T-cell (primary cell): ENCODE results near the gene NCDN. TPM values are rescaled to one million over a fixed set of nuclear protein-coding genes. Genes with fewer than 3 reads are reported as not detected.

Experiments
- ATAC-seq, 4 experiments: fragments of 200-7000 bp in 3 of 4; fragments of 150-1000 bp in 1 of 4; cut with Tn5 transposase; replicated peaks in 1 of 4; 1 replicate in 3 of 4; 2 replicates in 1 of 4; pipeline ENCODE4 v1.10.0; 2021; ENCODE audit warnings: moderate library complexity in 3 of 4, mild to moderate bottlenecking in 2 of 4, moderate number of reproducible peaks in 1 of 4
- CTCF ChIA-PET, 2 donors: fragments of 300-600 bp; sonication (Branson Sonifier 250); formaldehyde crosslinking; loops; one replicate each; lab custom pipeline; 2022; ENCODE audit warnings: antibody characterized with exemption in 2 of 2; lab: Charles Lee
- POLR2A ChIA-PET, 2 donors: fragments of 300-600 bp; sonication (Branson Sonifier 250); formaldehyde crosslinking; loops; one replicate each; lab custom pipeline; 2022; ENCODE audit warnings: antibody characterized with exemption in 2 of 2; lab: Charles Lee
- DNase-seq, 35 experiments: peaks; one replicate each; pipeline versions ENCODE4 v3.0.0 to v3.0.0-alpha.2; 2013 to 2023
- H3K27ac ChIP-seq: one replicate; pipeline ENCODE4 v1.5.1; 2013; ENCODE audit warnings: low read length
- H3K27me3 ChIP-seq, 2 experiments: replicated peaks in 1 of 2; 1 replicate in 1 of 2; 2 replicates in 1 of 2; pipeline versions ENCODE4 v1.6.1 to v1.7.0; 2013; ENCODE audit warnings: low read length in 1 of 2, mixed read lengths in 1 of 2; ENCODE audit not compliant: control insufficient read depth in 2 of 2, insufficient read depth in 2 of 2; ENCODE audit errors: extremely low read depth in 1 of 2
- H3K36me3 ChIP-seq, 2 donors: 1 replicate in 1 of 2; 2 replicates in 1 of 2; pipeline versions ENCODE4 v1.6.1 to v1.7.0; 2013; ENCODE audit warnings: low read length in 1 of 2; ENCODE audit not compliant: control insufficient read depth in 2 of 2, insufficient read depth in 1 of 2; ENCODE audit errors: extremely low read depth in 1 of 2
- H3K4me1 ChIP-seq, 2 experiments: 1 replicate in 1 of 2; 2 replicates in 1 of 2; pipeline versions ENCODE4 v1.6.1 to v1.7.0; 2013; ENCODE audit warnings: low read length in 2 of 2, mixed read lengths in 1 of 2; ENCODE audit not compliant: insufficient read depth in 2 of 2, control insufficient read depth in 1 of 2; ENCODE audit errors: extremely low read depth in 1 of 2
- H3K4me3 ChIP-seq, 2 donors: 1 replicate in 1 of 2; 2 replicates in 1 of 2; pipeline versions ENCODE4 v1.5.1 to v1.7.0; 2013; ENCODE audit warnings: mild to moderate bottlenecking in 2 of 2, low read length in 1 of 2, moderate library complexity in 1 of 2; ENCODE audit not compliant: control insufficient read depth in 1 of 2; ENCODE audit errors: extremely low read depth in 1 of 2
- H3K9me3 ChIP-seq: 2 replicates; pipeline ENCODE4 v1.7.0; 2013
- H3K27ac Mint-ChIP-seq, 2 donors: one replicate each; pipeline ENCODE4 v1.8.0; 2020 to 2021; ENCODE audit warnings: mild to moderate bottlenecking in 2 of 2, mixed read lengths in 2 of 2
- H3K27me3 Mint-ChIP-seq, 2 donors: one replicate each; pipeline ENCODE4 v1.8.0; 2021 to 2022; ENCODE audit warnings: mixed read lengths in 2 of 2
- H3K36me3 Mint-ChIP-seq: one replicate; pipeline ENCODE4 v1.8.0; 2021; ENCODE audit warnings: mixed read lengths
- H3K4me1 Mint-ChIP-seq, 3 donors: one replicate each; pipeline ENCODE4 v1.8.0; 2020 to 2022; ENCODE audit warnings: mixed read lengths in 3 of 3, mild to moderate bottlenecking in 1 of 3
- H3K4me3 Mint-ChIP-seq, 3 donors: one replicate each; pipeline ENCODE4 v1.8.0; 2020 to 2022; ENCODE audit warnings: mild to moderate bottlenecking in 3 of 3, mixed read lengths in 3 of 3, moderate library complexity in 3 of 3
- H3K9me3 Mint-ChIP-seq, 3 donors: one replicate each; pipeline ENCODE4 v1.8.0; 2020 to 2022; ENCODE audit warnings: mixed read lengths in 3 of 3
- WGBS: methylation state at CpG from one replicate; pipeline ENCODE4 v1.1.5; 2013; ENCODE audit warnings: missing lambda C conversion rate; ENCODE audit not compliant: insufficient coverage; 5-methylcytosine and 5-hydroxymethylcytosine counted together
- total RNA-seq, 35 experiments: library from RNA in 6 of 35; stranded (reverse) in 6 of 35; fragments of 120-200 nt in 1 of 35; gene quantifications; one replicate each; pipeline versions ENCODE4 v1.2.1 to v1.2.4 and lab custom pipeline; 2013 to 2026

The NCDN gene
- total RNA-seq, 5 donors from 2014 or later (not counting 1 experiment from before 2014, with no cell fraction given), result 19.8 to 34.0 (median 31.4) TPM

DNA sequence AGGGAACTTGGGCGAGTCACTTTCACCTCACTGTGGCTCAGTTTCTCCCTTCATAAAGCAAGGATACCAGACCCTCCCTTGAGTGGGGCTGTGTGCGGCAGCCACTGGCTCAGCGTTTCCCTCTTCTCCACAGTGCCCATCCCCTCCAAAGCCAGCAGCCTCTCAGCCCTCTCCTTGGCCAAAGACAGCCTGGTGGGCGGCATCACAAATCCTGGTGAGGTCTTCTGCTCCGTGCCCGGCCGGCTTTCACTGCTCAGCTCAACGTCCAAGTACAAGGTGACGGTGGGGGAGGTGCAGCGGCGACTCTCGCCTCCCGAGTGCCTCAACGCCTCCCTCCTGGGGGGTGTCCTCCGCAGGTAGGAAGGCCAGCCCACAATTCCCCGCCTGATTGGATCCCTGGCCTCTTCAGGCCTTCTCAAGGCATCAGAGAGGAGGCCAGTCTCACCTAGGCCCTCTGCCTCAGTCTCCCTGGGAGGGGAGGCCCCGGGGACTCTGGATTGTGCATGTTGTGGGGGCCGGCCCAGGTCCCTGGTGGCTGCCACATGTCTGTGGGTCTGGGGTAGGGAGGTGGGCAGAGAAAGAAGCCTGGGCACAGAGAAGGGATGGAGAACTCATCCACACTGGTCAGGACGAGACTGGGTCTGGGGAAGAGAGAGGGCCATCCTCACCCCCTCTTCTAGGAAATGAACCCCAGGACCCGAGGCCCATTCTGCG lies 30.8 kb downstream of the NCDN start:
- POLR2A ChIA-PET, result no interaction called here
- Histone ChIP-seq H3K4me1 (peaks cover 0 to 10% of the 10 kb centered on the region in 2 experiments), H3K36me3 (peaks cover 0 to 3% of the 10 kb centered on the region in 2 donors), H3K9me3 (no peaks in the 10 kb centered on the region), H3K27me3 (no peaks in the 10 kb centered on the region), H3K4me3 (no peak overlapping the region), H3K27ac (no peak overlapping the region)
- 96% methylated on average over 14 of the region's 21 CpGs for WGBS
- DNase-seq, result no peak
- Mint-ChIP-seq H3K4me3 (no peak overlapping the region), H3K27me3 (no peaks in the 10 kb centered on the region), H3K4me1 (peaks cover 0 to 10% (median 4%) of the 10 kb centered on the region in 3 donors), H3K27ac (no peak overlapping the region), H3K36me3 (peaks cover 4% of the 10 kb centered on the region), H3K9me3 (no peaks in the 10 kb centered on the region)
- ATAC-seq, result no peak
- CTCF ChIA-PET, result no interaction called here

DNA sequence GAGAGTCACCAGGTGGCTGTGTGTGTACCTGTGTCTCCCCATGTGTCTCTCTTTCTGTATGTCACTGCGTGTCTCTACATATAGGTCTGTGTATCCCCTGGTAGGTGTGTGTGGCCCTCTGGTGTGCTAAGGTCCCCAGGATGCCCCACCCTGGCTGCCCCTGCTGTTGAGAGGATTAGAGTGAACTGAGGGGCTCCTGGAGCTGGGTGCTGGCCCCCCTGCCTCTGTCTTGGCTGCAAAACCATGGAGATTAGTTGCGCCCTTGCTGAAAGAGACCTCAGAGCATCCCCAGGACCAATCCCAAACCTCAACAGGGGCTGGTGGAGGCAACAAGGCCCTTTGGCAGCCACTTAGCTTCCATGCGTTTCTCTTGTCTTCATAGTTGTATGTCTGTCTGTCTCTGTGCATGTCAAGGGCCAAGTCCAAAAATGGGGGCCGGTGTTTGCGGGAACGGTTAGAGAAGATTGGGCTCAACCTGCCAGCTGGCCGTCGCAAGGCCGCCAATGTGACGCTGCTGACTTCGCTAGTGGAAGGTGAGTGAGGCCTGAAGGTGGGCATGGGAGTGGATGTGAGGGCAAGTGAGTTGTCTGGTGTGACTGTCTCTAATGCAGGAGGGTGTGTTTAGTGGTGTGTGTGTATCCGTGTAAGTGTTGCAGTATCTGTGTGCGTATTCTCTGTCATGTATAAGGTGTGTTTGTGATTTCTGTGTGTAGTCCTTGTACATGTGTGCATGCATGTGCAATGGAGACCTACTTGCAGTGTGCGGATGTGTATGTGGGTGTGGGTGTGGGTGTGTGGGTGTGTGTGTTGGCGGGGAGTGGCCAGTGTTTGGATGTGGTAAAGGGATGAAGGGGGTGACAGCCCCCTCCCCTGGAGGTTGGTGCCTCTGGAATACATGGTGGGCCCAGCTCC lies 32.2 kb downstream of the NCDN start:
- H3K4me1 Mint-ChIP-seq, result peaks cover 0 to 13% (median 10%) of the 10 kb centered on the region in 3 donors
- no peak overlapping the region for H3K27ac ChIP-seq
- peaks cover 0 to 3% of the 10 kb centered on the region in 2 donors for H3K36me3 ChIP-seq
- H3K36me3 Mint-ChIP-seq, result peaks cover 4% of the 10 kb centered on the region
- ChIA-PET CTCF (no interaction called here), POLR2A (no interaction called here)
- ATAC-seq (no peak), DNase-seq (no peak)
- no peak overlapping the region for H3K27ac Mint-ChIP-seq
- H3K4me3 ChIP-seq, result no peak overlapping the region
- no peaks in the 10 kb centered on the region for H3K9me3 ChIP-seq
- peaks cover 0 to 10% of the 10 kb centered on the region in 2 experiments for H3K4me1 ChIP-seq
- no peak overlapping the region for H3K4me3 Mint-ChIP-seq
- H3K27me3 ChIP-seq, result no peaks in the 10 kb centered on the region
- WGBS, result 95% methylated on average over 13 of the region's 15 CpGs
- H3K9me3 Mint-ChIP-seq, result no peaks in the 10 kb centered on the region
- no peaks in the 10 kb centered on the region for H3K27me3 Mint-ChIP-seq

DNA sequence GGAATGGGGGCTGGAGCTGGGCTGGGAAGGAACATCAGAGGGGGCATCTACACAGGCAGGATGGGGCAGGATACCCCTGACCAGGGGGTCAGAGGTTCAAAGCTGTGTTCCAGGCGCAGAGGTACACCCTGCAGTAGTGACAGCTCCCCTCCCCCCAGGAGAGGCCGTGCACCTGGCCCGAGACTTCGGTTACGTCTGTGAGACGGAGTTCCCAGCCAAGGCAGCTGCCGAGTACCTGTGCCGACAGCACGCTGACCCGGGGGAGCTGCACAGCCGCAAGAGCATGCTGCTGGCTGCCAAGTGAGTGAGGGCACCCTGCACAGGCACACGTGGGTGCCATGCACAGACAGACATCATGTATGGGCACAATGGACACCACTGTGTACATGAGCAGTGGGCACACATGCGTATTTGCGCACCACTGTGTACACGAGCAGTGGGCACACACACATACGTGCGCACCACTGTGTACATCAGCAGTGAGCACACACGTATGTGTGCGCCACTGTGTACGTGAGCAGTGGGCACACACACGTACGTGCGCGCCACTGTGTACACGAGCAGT lies 33.0 kb downstream of the NCDN start:
- H3K36me3 Mint-ChIP-seq, result peaks cover 4% of the 10 kb centered on the region
- no peak for DNase-seq
- no peaks in the 10 kb centered on the region for H3K9me3 ChIP-seq
- H3K27me3 Mint-ChIP-seq, result no peaks in the 10 kb centered on the region
- no peak overlapping the region for H3K27ac ChIP-seq
- no peak overlapping the region for H3K27ac Mint-ChIP-seq
- 96% methylated on average over 16 of the region's 25 CpGs for WGBS
- ChIA-PET POLR2A (no interaction called here), CTCF (no interaction called here)
- no peak for ATAC-seq
- no peaks in the 10 kb centered on the region for H3K27me3 ChIP-seq
- no peaks in the 10 kb centered on the region for H3K9me3 Mint-ChIP-seq
- peaks cover 0 to 3% of the 10 kb centered on the region in 2 donors for H3K36me3 ChIP-seq
- no peak overlapping the region for H3K4me3 ChIP-seq
- H3K4me3 Mint-ChIP-seq, result no peak overlapping the region
- peaks cover 0 to 13% (median 10%) of the 10 kb centered on the region in 3 donors for H3K4me1 Mint-ChIP-seq
- H3K4me1 ChIP-seq, result peaks cover 0 to 10% of the 10 kb centered on the region in 2 experiments

DNA sequence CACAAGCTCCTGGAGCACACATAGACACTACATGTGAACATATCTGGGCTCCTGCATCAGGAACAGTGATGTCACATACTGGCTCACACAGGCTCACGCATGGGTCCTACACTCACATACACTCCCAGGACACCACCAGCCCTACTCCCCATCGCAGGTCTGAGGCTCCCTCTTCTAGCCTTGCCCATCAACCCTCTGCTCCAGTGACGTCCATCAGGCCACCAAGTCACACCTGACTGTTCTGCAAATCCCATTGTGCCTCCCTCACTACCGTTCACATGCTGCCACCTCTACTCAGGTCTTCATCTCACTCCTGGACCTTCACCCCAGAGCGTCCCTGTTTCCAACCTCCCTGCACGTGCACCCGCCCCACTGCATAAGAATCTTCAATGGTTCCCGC lies 33.6 kb downstream of the NCDN start:
- peaks cover 6% of the 10 kb centered on the region for H3K36me3 Mint-ChIP-seq
- H3K9me3 Mint-ChIP-seq, result no peaks in the 10 kb centered on the region
- no peak overlapping the region for H3K4me3 ChIP-seq
- ATAC-seq (no peak), DNase-seq (no peak)
- peaks cover 0 to 10% of the 10 kb centered on the region in 2 experiments for H3K4me1 ChIP-seq
- CTCF ChIA-PET, result no interaction called here
- no peaks in the 10 kb centered on the region for H3K27me3 Mint-ChIP-seq
- no peak overlapping the region for H3K27ac ChIP-seq
- peaks cover 0 to 13% (median 10%) of the 10 kb centered on the region in 3 donors for H3K4me1 Mint-ChIP-seq
- H3K27ac Mint-ChIP-seq, result no peak overlapping the region
- H3K9me3 ChIP-seq, result no peaks in the 10 kb centered on the region
- H3K27me3 ChIP-seq, result no peaks in the 10 kb centered on the region
- H3K36me3 ChIP-seq, result peaks cover 0 to 3% of the 10 kb centered on the region in 2 donors
- WGBS, result 93% methylated on average over 4 of the region's 8 CpGs
- POLR2A ChIA-PET, result no interaction called here
- H3K4me3 Mint-ChIP-seq, result no peak overlapping the region

DNA sequence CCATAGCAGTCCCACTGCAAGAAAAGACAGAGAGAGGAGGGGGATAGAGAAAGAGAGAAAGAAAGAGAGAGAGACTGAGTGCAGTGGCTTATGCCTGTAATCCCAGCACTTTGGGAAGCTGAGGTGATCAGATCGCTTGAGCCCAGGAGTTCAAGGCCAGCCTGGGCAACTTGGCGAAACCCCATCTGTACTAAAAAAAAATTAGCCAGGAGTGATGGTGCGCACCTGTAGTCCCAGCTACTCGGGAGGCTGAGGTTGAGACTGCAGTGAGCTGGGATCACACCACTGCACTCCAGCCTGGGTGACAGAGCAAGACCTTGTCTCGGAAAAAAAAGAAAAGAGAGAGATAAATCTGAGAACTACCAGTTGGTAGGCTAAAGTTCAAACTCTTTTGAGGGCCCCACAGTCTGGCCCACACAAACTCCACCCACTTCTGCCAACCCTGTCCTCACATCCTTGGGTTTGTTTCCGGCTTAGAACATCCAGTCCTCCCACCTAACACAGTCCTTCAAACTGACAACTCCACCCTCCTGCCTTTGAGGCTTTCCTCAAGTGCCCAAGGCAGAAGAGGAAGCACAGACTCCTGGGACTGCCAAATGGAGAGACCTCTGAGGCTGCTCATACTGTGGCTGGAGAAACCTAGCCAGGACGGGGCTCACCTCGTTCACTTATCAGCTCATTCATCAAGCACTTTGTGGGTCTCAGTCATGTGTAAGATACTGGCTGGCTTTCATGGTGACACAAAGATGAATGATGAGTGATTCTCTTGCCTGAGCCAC lies 35.6 kb downstream of the NCDN start:
- H3K27me3 ChIP-seq, result no peaks in the 10 kb centered on the region
- Mint-ChIP-seq H3K4me3 (no peak overlapping the region), H3K27me3 (no peaks in the 10 kb centered on the region), H3K27ac (peak overlapping the region; percentile 25 to 53), H3K9me3 (no peaks in the 10 kb centered on the region), H3K36me3 (peaks cover 7% of the 10 kb centered on the region), H3K4me1 (peaks cover 0 to 13% (median 10%) of the 10 kb centered on the region in 3 donors)
- peaks cover 0 to 10% of the 10 kb centered on the region in 2 experiments for H3K4me1 ChIP-seq
- ATAC-seq (peak in 1 of 4 experiments; percentile 48), DNase-seq (no peak)
- no peak overlapping the region for H3K4me3 ChIP-seq
- ChIA-PET CTCF (interaction anchor here in 1 of 2 donors (0.6 kb wide), 1 partner anchor 178 kb away, joined by 4 read pairs; no protein-coding TSS in a partner anchor), POLR2A (no interaction called here)
- no peak overlapping the region for H3K27ac ChIP-seq
- 79% methylated on average over 5 of the region's 8 CpGs for WGBS
- no peaks in the 10 kb centered on the region for H3K9me3 ChIP-seq
- H3K36me3 ChIP-seq, result peaks cover 3 to 4% of the 10 kb centered on the region in 2 donors
